ENCODE results near the gene MAP3K9.
A peak's percentile ranks its signal among the peaks of the same experiment; 100 is the strongest.

MAP3K9 gene

GRCh38 chr14:70821584-70822529, 12.5 kb upstream of the MAP3K9 start:
- DNase-seq (ENCODE audit: low spot score): peak; percentile 26

DNA sequence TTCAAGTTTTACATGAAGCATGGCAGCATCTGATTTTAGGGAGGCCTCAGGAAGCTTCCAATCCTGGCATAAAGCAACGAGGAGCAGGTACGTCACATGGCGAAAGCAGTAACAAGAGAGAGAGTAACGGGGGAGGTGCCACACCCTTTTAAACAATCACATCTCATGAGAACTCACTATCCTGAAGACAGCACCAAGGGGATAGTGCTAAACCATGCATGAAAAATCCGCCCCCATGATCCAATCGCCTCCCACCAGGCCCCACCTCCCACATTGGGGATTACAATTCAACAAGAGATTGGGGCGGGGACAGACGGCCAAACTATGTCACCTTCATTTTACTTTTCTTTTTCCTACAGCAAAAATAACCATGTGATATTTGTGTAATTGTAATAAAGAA, 7.2 kb upstream of the MAP3K9 start:
- no peak for DNase-seq (ENCODE audit: low spot score)

DNA sequence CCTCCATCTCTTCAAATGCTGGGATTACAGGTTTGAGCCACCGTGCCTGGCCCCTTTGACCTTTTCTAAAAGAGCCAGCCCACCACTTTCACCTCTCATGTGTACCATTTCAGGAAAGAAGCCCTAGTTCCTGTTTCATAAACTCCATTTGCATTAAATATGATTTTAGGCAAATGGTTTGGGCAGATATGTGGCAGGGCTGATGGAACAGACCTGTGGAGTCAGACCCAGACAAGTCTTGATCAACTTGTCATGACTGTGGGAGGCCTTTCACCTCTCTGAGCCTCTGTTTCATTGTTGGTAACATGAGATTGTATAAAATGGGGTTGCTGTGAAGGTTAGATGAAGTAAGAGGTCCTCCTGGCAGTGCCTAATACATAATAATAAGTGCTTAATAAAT, 5.2 kb upstream of the MAP3K9 start:
- no peak for DNase-seq (ENCODE audit: low spot score)

GRCh38 chr14:70812124-70812818, 3.0 kb upstream of the MAP3K9 start:
- DNase-seq (ENCODE audit: low spot score): no peak

DNA sequence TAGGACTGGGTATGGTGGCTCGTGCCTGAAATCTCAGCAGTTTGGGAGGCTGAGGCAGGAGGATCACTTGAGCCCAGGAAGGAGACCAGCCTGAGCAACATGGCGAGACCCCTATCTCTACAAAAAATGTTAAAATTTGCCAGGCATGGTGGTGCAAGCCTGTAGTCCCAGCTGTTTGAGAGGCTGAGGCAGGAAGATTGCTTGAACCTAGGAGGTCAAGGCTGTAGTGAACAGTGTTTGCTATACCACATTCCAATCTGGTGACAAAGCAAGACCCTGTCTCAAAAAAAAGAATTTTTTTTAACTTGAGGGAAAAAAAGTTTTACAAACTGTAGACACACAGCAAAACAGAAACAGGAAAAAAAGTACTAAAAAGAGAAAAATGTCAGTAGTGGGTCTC, 2.3 kb upstream of the MAP3K9 start:
- no peak for DNase-seq (ENCODE audit: low spot score)

GRCh38 chr14:70811050-70811449, 1.7 kb upstream of the MAP3K9 start:
- DNase-seq (ENCODE audit: low spot score): no peak

DNA sequence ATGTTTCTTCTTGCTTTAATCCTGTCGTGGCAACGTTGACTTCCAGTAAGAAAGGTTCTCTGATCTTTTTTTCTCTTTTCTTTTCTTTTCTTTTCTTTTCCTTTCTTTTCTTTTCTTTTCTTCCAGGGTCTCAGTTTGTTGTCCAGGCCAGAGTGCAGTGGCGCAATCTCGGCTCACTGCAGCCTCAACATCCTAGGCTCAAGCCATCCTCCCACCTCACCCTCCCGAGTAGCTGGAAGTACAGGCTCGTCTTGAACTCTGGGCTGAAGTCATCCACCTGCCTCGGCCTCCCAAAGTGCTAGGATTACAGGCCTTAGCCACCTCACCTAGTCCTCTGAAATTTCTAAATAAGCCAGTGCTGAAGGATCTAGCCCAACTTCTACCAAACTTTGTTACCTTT, 1.3 kb upstream of the MAP3K9 start:
- DNase-seq (ENCODE audit: low spot score): no peak

GRCh38 chr14:70808416-70809224, 693 bp downstream of the MAP3K9 start:
- DNase-seq (ENCODE audit: low spot score): peak; percentile 36

- DNase-seq (ENCODE audit: low spot score): peak; percentile 21
Observed at GRCh38 chr14:70807898-70808415, 1.4 kb downstream of the MAP3K9 start.

GRCh38 chr14:70804556-70805162, 4.7 kb downstream of the MAP3K9 start:
- peak; percentile 23 for DNase-seq (ENCODE audit: low spot score)

- DNase-seq (ENCODE audit: low spot score): no peak
Observed at GRCh38 chr14:70803321-70804310, 5.7 kb downstream of the MAP3K9 start.

DNA sequence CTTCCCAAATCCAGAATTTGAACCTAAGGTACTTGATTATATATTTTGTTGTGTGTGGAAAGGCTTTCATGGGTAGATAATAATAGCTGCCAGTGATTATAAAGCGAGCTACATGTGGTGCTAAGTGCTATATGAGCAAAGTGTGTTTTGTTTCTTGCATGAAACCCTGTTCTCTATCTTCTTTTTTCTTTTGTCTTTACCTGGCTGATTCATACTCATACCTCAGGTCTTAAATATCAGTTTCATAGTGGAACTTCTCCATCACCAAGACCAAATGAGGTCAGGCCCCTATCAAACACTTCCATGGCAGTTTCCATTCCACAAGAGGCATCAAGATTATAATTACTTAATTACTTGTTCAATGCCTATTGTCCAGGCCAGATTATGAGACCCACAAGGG, 6.9 kb downstream of the MAP3K9 start:
- DNase-seq (ENCODE audit: low spot score): no peak

DNA sequence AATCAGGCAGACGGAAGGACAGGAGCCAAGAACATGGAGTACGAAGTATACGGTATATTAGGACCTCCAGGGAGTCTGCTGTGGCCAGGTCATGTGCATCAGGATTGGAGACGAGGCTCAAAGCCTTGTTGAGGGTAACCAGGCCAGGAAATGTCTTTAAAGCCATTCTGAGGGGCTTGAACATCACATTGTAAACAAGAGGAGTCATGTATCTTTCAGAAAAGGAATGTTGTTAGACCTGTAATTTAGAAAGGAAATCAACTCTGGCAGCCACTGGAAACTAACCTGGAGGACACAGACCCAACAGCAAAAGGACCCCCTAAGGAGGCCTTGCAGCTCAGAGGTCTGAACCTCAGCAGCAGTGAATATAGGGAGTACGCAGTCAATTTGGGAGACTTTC, 7.5 kb downstream of the MAP3K9 start:
- no peak for DNase-seq (ENCODE audit: low spot score)

DNA sequence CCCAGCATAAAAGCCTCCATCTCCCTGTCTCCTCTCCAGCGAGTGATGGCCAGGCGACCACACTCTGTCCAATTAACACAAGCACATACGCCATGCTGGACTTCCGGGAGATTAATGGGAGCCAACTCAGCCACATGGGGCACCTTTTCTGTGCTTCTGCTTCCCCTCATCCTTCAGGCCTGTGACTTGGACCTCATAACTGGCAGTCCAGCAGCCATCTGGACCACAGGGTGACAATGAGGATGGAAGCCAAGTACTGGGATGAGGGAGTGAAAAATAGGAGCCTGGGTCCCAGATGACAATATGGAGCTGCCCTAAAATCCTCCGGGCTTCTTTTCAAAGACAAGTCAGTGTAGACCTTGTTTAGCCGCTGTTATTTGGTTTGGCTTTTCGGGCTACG, 12.8 kb downstream of the MAP3K9 start:
- DNase-seq (ENCODE audit: low spot score): no peak

GRCh38 chr14:70794294-70794693, 15.0 kb downstream of the MAP3K9 start:
- DNase-seq (ENCODE audit: low spot score): no peak

DNA sequence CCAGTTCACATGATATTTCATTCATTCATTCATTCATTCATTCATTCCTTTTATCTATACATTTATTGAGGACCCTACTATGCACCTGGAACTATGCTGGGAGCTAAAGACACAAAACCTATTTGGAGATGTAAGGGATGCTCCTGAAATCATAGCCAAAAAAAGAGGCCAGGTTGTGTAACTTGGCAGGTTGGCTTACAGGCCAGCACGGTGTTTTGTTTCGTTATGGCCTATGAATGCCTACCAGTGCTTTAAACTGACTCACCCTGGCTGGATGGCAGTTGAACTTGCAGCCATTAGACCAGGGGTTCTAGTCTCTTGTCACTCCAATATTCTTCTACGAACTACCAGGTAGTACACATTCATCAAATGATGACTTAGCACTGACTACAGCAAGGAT, 15.7 kb downstream of the MAP3K9 start:
- no peak for DNase-seq (ENCODE audit: low spot score)

- no peak for DNase-seq (ENCODE audit: low spot score)
Observed at GRCh38 chr14:70792939-70793338, 16.4 kb downstream of the MAP3K9 start.

GRCh38 chr14:70791971-70792370, 17.3 kb downstream of the MAP3K9 start:
- no peak for DNase-seq (ENCODE audit: low spot score)

GRCh38 chr14:70789961-70790360, 19.4 kb downstream of the MAP3K9 start:
- DNase-seq (ENCODE audit: low spot score): no peak

DNA sequence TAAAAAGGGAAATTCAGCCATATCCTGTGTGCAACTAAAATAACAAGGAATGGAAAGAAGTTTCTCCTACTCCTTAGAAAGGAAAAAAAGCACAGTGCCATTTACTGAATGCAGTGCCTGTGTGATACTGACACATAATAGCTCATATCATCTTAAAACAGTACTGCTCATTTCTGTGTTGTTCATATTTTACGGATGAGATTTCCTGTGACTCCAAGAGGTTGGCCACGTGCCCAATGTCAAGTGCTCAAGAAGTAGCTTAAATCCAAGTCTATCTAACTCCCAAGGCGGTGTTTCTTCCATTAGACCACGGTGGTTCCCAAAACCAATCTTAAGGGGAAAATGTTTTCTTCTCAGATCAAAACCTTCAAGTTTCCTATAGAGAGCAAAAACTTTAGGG, 20.0 kb downstream of the MAP3K9 start:
- DNase-seq (ENCODE audit: low spot score): no peak

DNA sequence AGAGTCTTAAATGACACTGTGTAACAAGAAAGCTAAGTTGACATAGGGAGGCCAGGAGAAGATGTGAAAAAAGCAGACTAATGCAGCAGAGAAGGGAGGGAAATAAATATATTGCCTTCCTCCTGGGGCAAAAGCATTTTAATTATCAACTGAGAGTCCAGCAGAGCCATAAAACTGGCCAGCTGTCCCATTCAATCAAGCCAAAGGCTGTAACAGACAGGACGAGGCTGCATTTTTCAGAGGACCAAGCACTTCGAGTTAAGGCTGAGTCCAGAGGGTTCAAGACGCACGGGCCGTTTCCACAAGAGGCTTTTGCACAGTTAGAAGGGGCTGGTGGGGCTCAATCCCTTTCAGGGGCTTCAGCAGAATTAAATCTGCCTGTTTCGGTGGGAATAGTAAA, 20.4 kb downstream of the MAP3K9 start:
- DNase-seq (ENCODE audit: low spot score): no peak
